Mesenchymal stem cell (in vitro differentiated cells and primary cell): ENCODE measurements around the gene IL17REL.
A peak's percentile ranks its signal among the peaks of the same experiment; 100 is the strongest.

ENCODE experiments used
- DNase-seq: peaks from one replicate; pipeline ENCODE4 v3.0.0-alpha.2; 2013
- H2AFZ ChIP-seq: one replicate; pipeline ENCODE4 v1.6.1; 2013; ENCODE audit warnings: low read depth, mild to moderate bottlenecking, control low read depth, inconsistent platforms, low read length, moderate library complexity
- H2AK5ac ChIP-seq: 2 replicates; pipeline ENCODE4 v1.6.1; 2013; ENCODE audit warnings: low read length, moderate library complexity, mild to moderate bottlenecking, inconsistent platforms; ENCODE audit not compliant: severe bottlenecking
- H2BK120ac ChIP-seq: one replicate; pipeline ENCODE4 v1.6.1; 2013; ENCODE audit warnings: low read depth, mild to moderate bottlenecking, inconsistent platforms, low read length, moderate library complexity
- H2BK12ac ChIP-seq, 2 experiments: one replicate each; pipeline ENCODE4 v1.6.1; 2013; ENCODE audit warnings: inconsistent platforms in 2 of 2, low read length in 2 of 2, mild to moderate bottlenecking in 2 of 2, moderate library complexity in 2 of 2, control low read depth in 1 of 2
- H2BK15ac ChIP-seq: one replicate; pipeline ENCODE4 v1.6.1; 2013; ENCODE audit warnings: mild to moderate bottlenecking, low read depth, inconsistent platforms; ENCODE audit not compliant: poor library complexity, severe bottlenecking
- H2BK5ac ChIP-seq: 2 replicates; pipeline ENCODE4 v1.6.1; 2013; ENCODE audit warnings: low read depth, mild to moderate bottlenecking, low read length, control low read depth, inconsistent platforms; ENCODE audit not compliant: poor library complexity, severe bottlenecking
- H3K14ac ChIP-seq, 2 experiments: one replicate each; pipeline ENCODE4 v1.6.1; 2013; ENCODE audit warnings: inconsistent platforms in 2 of 2, low read length in 2 of 2, control low read depth in 1 of 2, mild to moderate bottlenecking in 1 of 2, moderate library complexity in 1 of 2
- H3K18ac ChIP-seq, 2 experiments: one replicate each; pipeline ENCODE4 v1.6.1; 2013; ENCODE audit warnings: inconsistent platforms in 2 of 2, low read length in 2 of 2, control low read depth in 1 of 2, low read depth in 1 of 2, mild to moderate bottlenecking in 1 of 2
- H3K23ac ChIP-seq, 2 experiments: one replicate each; pipeline ENCODE4 v1.6.1; 2013; ENCODE audit warnings: inconsistent platforms in 2 of 2, low read length in 2 of 2, mild to moderate bottlenecking in 2 of 2, moderate library complexity in 2 of 2, control low read depth in 1 of 2
- H3K27ac ChIP-seq: 2 replicates; pipeline ENCODE4 v1.5.1; 2013; ENCODE audit warnings: mild to moderate bottlenecking, moderate library complexity, low read length, control low read depth, inconsistent platforms; ENCODE audit not compliant: poor library complexity, severe bottlenecking
- H3K27me3 ChIP-seq, 2 experiments: 2 replicates each; pipeline versions ENCODE4 v1.6.1 to v1.7.0; 2013; ENCODE audit warnings: low read length in 2 of 2, mild to moderate bottlenecking in 2 of 2, moderate library complexity in 2 of 2, control low read depth in 1 of 2, inconsistent platforms in 1 of 2; ENCODE audit not compliant: control insufficient read depth in 1 of 2, insufficient read depth in 1 of 2
- H3K36me3 ChIP-seq, 2 experiments: 2 replicates each; pipeline versions ENCODE4 v1.6.1 to v1.7.0; 2013; ENCODE audit warnings: low read length in 2 of 2, control low read depth in 1 of 2, inconsistent platforms in 1 of 2, low read depth in 1 of 2, mild to moderate bottlenecking in 1 of 2; ENCODE audit not compliant: insufficient read depth in 2 of 2, control insufficient read depth in 1 of 2
- H3K4ac ChIP-seq, 2 experiments: one replicate each; pipeline ENCODE4 v1.6.1; 2013; ENCODE audit warnings: inconsistent platforms in 2 of 2, low read length in 2 of 2, mild to moderate bottlenecking in 2 of 2, moderate library complexity in 2 of 2, control low read depth in 1 of 2, low read depth in 1 of 2
- H3K4me1 ChIP-seq: 2 replicates; pipeline ENCODE4 v1.6.1; 2013; ENCODE audit warnings: low read depth, low read length, control low read depth; ENCODE audit not compliant: control insufficient read depth, insufficient read depth
- H3K4me2 ChIP-seq: 2 replicates; pipeline ENCODE4 v1.6.1; 2013; ENCODE audit warnings: low read length, mild to moderate bottlenecking, inconsistent platforms; ENCODE audit not compliant: poor library complexity, severe bottlenecking
- H3K4me3 ChIP-seq, 2 experiments: 2 replicates each; pipeline versions ENCODE4 v1.5.1 to v1.7.0; 2013; ENCODE audit warnings: low read length in 2 of 2, mild to moderate bottlenecking in 2 of 2, control low read depth in 1 of 2, low read depth in 1 of 2; ENCODE audit not compliant: insufficient read depth in 1 of 2
- H3K79me1 ChIP-seq: replicated peaks from 2 replicates; pipeline ENCODE4 v1.6.1; 2013; ENCODE audit warnings: mild to moderate bottlenecking, control low read depth, low read length, inconsistent platforms; ENCODE audit not compliant: poor library complexity, severe bottlenecking
- H3K9ac ChIP-seq: 2 replicates; pipeline ENCODE4 v1.7.0; 2013; ENCODE audit warnings: mild to moderate bottlenecking, low read length, moderate library complexity
- H3K9me3 ChIP-seq: 2 replicates; pipeline ENCODE4 v1.7.0; 2013; ENCODE audit warnings: mild to moderate bottlenecking, low read length; ENCODE audit not compliant: control insufficient read depth
- H4K8ac ChIP-seq: one replicate; pipeline ENCODE4 v1.6.1; 2013; ENCODE audit warnings: inconsistent platforms, mild to moderate bottlenecking, low read length, moderate library complexity
- H4K91ac ChIP-seq: one replicate; pipeline ENCODE4 v1.6.1; 2013; ENCODE audit warnings: mild to moderate bottlenecking, low read length, inconsistent platforms
- WGBS: methylation state at CpG from one replicate; pipeline ENCODE4 v1.1.7; 2013; ENCODE audit warnings: mixed read lengths; 5-methylcytosine and 5-hydroxymethylcytosine counted together

Gene IL17REL

DNA sequence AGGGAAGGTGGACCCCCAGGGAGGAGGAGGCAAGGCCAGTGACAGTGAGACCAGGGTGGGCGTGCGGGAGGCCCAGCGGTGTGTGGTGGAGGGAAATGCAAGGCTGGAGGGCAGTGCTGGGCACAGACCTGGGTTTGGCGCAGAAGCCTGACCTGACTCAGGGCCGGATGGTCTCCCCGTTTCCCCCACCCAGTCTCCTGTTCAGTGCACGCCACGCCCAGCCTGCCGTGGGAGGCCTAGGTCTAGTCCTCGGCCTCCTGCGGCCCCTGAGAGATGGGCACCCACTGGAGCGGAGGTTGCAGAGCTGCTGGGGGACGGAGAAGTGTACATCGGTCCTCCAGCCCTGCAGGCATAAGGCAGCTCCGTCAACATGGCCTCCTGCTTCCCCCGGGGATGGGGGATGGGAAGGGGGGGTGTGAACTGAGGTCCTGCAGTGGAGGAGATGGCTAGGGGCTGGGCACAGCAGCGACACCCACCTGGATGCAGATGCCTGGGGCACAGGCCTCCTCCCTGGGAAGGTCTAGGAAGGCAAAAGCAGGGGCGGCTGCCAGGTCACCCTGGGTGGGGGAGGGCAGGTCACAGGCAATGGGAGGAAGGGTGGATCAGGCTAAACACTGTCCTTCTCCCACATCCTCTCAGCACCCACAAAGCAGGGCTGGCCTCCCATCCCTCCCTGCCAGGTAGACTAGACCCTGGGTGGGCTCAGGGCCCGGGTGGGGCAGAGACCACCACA is 15.9 kb downstream of the IL17REL start:
- no peak overlapping the region for H3K4me3 ChIP-seq
- 90% methylated on average over 18 of the region's 19 CpGs for WGBS

DNA sequence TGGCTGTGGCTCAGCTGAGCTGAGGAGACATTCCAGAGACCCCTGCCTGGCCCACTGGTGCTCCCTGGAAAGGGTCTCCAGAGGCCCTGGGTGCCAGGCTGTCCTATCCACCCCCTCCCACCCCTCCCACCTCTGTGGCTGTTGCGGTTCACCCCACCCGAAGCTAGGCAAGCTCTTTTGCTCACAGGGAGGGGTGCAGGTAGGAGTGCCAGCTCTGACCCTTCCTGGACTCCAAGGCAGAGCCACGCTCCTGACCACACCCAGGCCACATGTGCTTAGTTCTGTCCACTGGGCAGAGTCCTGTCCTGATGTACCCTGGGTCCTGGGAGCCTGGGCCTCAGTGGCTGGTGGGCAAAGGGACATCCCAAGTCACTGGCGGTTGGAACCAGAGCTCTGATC is 16.4 kb downstream of the IL17REL start:
- H3K9me3 ChIP-seq, result peaks cover 12% of the 10 kb centered on the region
- H3K4me1 ChIP-seq, result peaks cover 13% of the 10 kb centered on the region
- H3K27me3 ChIP-seq, result peaks cover 13 to 27% of the 10 kb centered on the region in 2 experiments
- no peak overlapping the region for H3K4me3 ChIP-seq
- no peak overlapping the region for H3K14ac ChIP-seq
- no peaks in the 10 kb centered on the region for H3K79me1 ChIP-seq
- H3K4me2 ChIP-seq, result no peak overlapping the region
- H3K27ac ChIP-seq, result no peak overlapping the region
- no peak overlapping the region for H2BK5ac ChIP-seq
- H3K18ac ChIP-seq, result no peak overlapping the region
- whole genome bisulfite sequencing, result 78% methylated on average over 4 of the region's 4 CpGs
- H3K4ac ChIP-seq, result no peak overlapping the region
- H2AK5ac ChIP-seq, result no peak overlapping the region
- H3K9ac ChIP-seq, result no peak overlapping the region
- no peak for DNase-seq
- no peak overlapping the region for H2AFZ ChIP-seq
- no peak overlapping the region for H3K23ac ChIP-seq
- no peaks in the 10 kb centered on the region for H3K36me3 ChIP-seq
- H2BK15ac ChIP-seq, result peak overlapping the region; percentile 55
- H2BK120ac ChIP-seq, result no peak overlapping the region
- no peak overlapping the region for H4K8ac ChIP-seq
- no peak overlapping the region for H2BK12ac ChIP-seq
- H4K91ac ChIP-seq, result no peak overlapping the region

More for the DNA sequence above, 15.9 kb downstream of the IL17REL start:
- H2BK15ac ChIP-seq, result no peak overlapping the region
- H2BK120ac ChIP-seq, result no peak overlapping the region
- H4K91ac ChIP-seq, result peak overlapping the region; percentile 14
- no peak overlapping the region for H3K27ac ChIP-seq
- no peak overlapping the region for H2BK5ac ChIP-seq
- no peak overlapping the region for H3K4me2 ChIP-seq
- no peak overlapping the region for H4K8ac ChIP-seq
- no peak overlapping the region for H2BK12ac ChIP-seq
- no peak overlapping the region for H2AFZ ChIP-seq
- H3K4ac ChIP-seq, result no peak overlapping the region
- H3K4me1 ChIP-seq, result peaks cover 14% of the 10 kb centered on the region
- H3K23ac ChIP-seq, result no peak overlapping the region
- no peaks in the 10 kb centered on the region for H3K79me1 ChIP-seq
- H3K9ac ChIP-seq, result no peak overlapping the region
- H3K36me3 ChIP-seq, result no peaks in the 10 kb centered on the region
- no peak for DNase-seq
- H2AK5ac ChIP-seq, result no peak overlapping the region
- H3K27me3 ChIP-seq, result peaks cover 13 to 31% of the 10 kb centered on the region in 2 experiments
- peaks cover 6% of the 10 kb centered on the region for H3K9me3 ChIP-seq
- no peak overlapping the region for H3K18ac ChIP-seq
- H3K14ac ChIP-seq, result no peak overlapping the region

DNA sequence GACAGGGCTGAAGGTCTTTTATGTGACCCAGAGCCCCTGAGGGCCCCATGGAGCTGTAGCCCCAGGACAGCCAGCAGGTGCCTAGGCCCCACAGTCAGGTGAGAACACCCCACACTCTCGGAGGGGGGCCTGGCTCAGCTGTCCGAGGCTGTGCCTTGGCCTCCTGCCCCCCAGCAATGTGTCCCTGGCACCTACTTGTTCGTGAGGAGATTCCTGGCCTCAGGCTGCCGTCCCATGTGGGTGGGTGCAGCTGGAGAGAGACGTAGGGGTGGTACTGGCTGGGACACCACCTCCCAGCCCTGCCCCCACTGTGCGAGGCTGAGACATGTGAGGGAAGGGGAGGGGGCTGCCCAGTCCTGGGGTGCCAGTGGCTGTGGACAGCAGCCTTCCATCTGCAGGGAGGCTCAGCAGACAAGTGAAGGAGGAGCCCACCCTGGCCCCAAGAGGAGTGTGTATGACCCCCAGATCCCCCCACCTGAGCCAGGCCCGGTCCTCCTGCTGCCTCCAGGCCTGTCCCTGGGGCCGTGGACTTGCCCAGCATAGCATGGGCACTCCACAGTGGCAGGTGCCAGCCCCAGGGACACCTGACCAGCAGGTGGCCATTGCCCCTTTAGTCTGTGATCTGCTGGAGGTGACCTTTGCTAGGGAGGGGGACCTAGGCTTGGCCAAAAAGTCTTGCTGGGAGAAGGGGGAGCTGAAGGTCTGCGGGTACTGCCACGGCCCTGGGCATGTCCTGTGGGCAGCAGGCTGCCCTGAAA is 17.0 kb downstream of the IL17REL start:
- H3K18ac ChIP-seq, result no peak overlapping the region
- no peak overlapping the region for H3K9ac ChIP-seq
- no peak overlapping the region for H4K91ac ChIP-seq
- WGBS, result 74% methylated on average over 10 of the region's 10 CpGs
- peak overlapping the region; percentile 55 for H2BK15ac ChIP-seq
- DNase-seq, result no peak
- H3K14ac ChIP-seq, result no peak overlapping the region
- no peak overlapping the region for H3K27ac ChIP-seq
- H2BK12ac ChIP-seq, result no peak overlapping the region
- peak overlapping the region in 1 of 2 experiments; percentile 18 for H3K4ac ChIP-seq
- H3K9me3 ChIP-seq, result peaks cover 17% of the 10 kb centered on the region
- no peaks in the 10 kb centered on the region for H3K36me3 ChIP-seq
- H2BK5ac ChIP-seq, result no peak overlapping the region
- H4K8ac ChIP-seq, result no peak overlapping the region
- no peaks in the 10 kb centered on the region for H3K79me1 ChIP-seq
- H3K27me3 ChIP-seq, result peaks cover 13 to 22% of the 10 kb centered on the region in 2 experiments
- H3K4me3 ChIP-seq, result peak overlapping the region in 1 of 2 experiments; percentile 10
- no peak overlapping the region for H3K4me2 ChIP-seq
- H2BK120ac ChIP-seq, result no peak overlapping the region
- no peak overlapping the region for H2AFZ ChIP-seq
- peaks cover 13% of the 10 kb centered on the region for H3K4me1 ChIP-seq
- H2AK5ac ChIP-seq, result no peak overlapping the region
- no peak overlapping the region for H3K23ac ChIP-seq

- no peak overlapping the region for H3K4me2 ChIP-seq
- peaks cover 18% of the 10 kb centered on the region for H3K9me3 ChIP-seq
- no peak overlapping the region for H2BK5ac ChIP-seq
- H3K4me3 ChIP-seq, result no peak overlapping the region
- no peak overlapping the region for H2BK120ac ChIP-seq
- H3K4me1 ChIP-seq, result peaks cover 13% of the 10 kb centered on the region
- no peak overlapping the region for H3K23ac ChIP-seq
- WGBS, result 64% methylated on average over 3 of the region's 3 CpGs
- H3K27ac ChIP-seq, result no peak overlapping the region
- no peaks in the 10 kb centered on the region for H3K79me1 ChIP-seq
- H3K18ac ChIP-seq, result no peak overlapping the region
- no peak overlapping the region for H2AK5ac ChIP-seq
- H2BK15ac ChIP-seq, result no peak overlapping the region
- DNase-seq, result no peak
- H4K91ac ChIP-seq, result no peak overlapping the region
- no peak overlapping the region for H2BK12ac ChIP-seq
- H4K8ac ChIP-seq, result no peak overlapping the region
- H3K4ac ChIP-seq, result no peak overlapping the region
- no peak overlapping the region for H2AFZ ChIP-seq
- H3K36me3 ChIP-seq, result no peaks in the 10 kb centered on the region
- peaks cover 8 to 16% of the 10 kb centered on the region in 2 experiments for H3K27me3 ChIP-seq
- no peak overlapping the region for H3K14ac ChIP-seq
- no peak overlapping the region for H3K9ac ChIP-seq
These were observed 17.6 kb downstream of the IL17REL start for GRCh38 chr22:49995041-49995360.
